Measurements from ENCODE around the gene IL22RA2.

DNA sequence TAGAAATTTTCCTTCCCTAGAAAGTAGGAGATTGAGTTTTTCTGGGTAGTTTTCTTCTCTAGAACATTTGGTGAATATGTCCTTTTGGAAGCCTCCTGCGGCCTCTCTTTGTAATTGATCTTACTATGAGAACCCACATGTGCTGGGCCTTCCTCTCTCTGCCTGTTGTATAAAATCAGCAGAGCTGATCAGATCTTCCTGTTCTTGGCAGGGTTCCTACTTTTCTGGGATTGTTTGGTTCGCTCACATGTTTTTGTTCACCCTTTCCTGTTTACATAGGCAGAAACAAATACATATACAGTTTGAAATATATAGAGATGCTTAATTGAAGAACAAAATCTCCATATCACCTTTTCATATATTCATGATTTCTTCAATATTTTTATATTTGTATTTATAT lies 57.8 kb downstream of the IL22RA2 start:
- TF ChIP-seq SP1 (CRISPR knock-in tag; conservative IDR thresholded peaks at IDR 0.05) (no peak), NR2C2 (CRISPR knock-in tag; IDR thresholded peaks at IDR 0.05) (no peak), NR1H2 (CRISPR knock-in tag; IDR thresholded peaks at IDR 0.05) (no peak), ESRRA (CRISPR knock-in tag; IDR thresholded peaks at IDR 0.05; ENCODE audit: borderline replicate concordance) (no peak), FOXP1 (CRISPR knock-in tag; IDR thresholded peaks at IDR 0.05; ENCODE audit: borderline replicate concordance) (no peak), ZNF232 (CRISPR knock-in tag; IDR thresholded peaks at IDR 0.05) (no peak), ZNF396 (CRISPR knock-in tag; IDR thresholded peaks at IDR 0.05; ENCODE audit: borderline replicate concordance) (no peak), JUN (CRISPR knock-in tag; IDR thresholded peaks at IDR 0.05) (no peak)
- TF ChIP-seq, protein P1, sequence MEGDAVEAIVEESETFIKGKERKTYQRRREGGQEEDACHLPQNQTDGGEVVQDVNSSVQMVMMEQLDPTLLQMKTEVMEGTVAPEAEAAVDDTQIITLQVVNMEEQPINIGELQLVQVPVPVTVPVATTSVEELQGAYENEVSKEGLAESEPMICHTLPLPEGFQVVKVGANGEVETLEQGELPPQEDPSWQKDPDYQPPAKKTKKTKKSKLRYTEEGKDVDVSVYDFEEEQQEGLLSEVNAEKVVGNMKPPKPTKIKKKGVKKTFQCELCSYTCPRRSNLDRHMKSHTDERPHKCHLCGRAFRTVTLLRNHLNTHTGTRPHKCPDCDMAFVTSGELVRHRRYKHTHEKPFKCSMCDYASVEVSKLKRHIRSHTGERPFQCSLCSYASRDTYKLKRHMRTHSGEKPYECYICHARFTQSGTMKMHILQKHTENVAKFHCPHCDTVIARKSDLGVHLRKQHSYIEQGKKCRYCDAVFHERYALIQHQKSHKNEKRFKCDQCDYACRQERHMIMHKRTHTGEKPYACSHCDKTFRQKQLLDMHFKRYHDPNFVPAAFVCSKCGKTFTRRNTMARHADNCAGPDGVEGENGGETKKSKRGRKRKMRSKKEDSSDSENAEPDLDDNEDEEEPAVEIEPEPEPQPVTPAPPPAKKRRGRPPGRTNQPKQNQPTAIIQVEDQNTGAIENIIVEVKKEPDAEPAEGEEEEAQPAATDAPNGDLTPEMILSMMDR (IDR thresholded peaks at IDR 0.05) = no peak
- TF ChIP-seq, protein P2, sequence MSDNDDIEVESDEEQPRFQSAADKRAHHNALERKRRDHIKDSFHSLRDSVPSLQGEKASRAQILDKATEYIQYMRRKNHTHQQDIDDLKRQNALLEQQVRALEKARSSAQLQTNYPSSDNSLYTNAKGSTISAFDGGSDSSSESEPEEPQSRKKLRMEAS (CRISPR knock-in tag; IDR thresholded peaks at IDR 0.05) = no peak
- TF ChIP-seq, protein P3, sequence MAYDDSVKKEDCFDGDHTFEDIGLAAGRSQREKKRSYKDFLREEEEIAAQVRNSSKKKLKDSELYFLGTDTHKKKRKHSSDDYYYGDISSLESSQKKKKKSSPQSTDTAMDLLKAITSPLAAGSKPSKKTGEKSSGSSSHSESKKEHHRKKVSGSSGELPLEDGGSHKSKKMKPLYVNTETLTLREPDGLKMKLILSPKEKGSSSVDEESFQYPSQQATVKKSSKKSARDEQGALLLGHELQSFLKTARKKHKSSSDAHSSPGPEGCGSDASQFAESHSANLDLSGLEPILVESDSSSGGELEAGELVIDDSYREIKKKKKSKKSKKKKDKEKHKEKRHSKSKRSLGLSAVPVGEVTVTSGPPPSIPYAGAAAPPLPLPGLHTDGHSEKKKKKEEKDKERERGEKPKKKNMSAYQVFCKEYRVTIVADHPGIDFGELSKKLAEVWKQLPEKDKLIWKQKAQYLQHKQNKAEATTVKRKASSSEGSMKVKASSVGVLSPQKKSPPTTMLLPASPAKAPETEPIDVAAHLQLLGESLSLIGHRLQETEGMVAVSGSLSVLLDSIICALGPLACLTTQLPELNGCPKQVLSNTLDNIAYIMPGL (CRISPR knock-in tag; IDR thresholded peaks at IDR 0.05) = no peak
- TF ChIP-seq, protein P4, sequence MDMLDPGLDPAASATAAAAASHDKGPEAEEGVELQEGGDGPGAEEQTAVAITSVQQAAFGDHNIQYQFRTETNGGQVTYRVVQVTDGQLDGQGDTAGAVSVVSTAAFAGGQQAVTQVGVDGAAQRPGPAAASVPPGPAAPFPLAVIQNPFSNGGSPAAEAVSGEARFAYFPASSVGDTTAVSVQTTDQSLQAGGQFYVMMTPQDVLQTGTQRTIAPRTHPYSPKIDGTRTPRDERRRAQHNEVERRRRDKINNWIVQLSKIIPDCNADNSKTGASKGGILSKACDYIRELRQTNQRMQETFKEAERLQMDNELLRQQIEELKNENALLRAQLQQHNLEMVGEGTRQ (CRISPR knock-in tag; IDR thresholded peaks at IDR 0.05) = no peak
- TF ChIP-seq, protein P5, sequence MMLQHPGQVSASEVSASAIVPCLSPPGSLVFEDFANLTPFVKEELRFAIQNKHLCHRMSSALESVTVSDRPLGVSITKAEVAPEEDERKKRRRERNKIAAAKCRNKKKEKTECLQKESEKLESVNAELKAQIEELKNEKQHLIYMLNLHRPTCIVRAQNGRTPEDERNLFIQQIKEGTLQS (CRISPR knock-in tag; conservative IDR thresholded peaks at IDR 0.05) = no peak
- TF ChIP-seq, protein P6, sequence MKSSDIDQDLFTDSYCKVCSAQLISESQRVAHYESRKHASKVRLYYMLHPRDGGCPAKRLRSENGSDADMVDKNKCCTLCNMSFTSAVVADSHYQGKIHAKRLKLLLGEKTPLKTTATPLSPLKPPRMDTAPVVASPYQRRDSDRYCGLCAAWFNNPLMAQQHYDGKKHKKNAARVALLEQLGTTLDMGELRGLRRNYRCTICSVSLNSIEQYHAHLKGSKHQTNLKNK (CRISPR knock-in tag; IDR thresholded peaks at IDR 0.05) = no peak

Measured in WTC11 (cell line).